MM.1S (cell line): ENCODE measurements around the gene SPATS1.

Source experiments
- DNase-seq: peaks from one replicate; pipeline ENCODE4 v3.0.0-alpha.2; 2015
- H2AFZ ChIP-seq: fragments of 300-600 bp; sonication (generic); 2 replicates; pipeline ENCODE4 v1.6.0; 2016; ENCODE audit warnings: antibody characterized with exemption, low read length
- H3F3A ChIP-seq: fragments of 300-600 bp; sonication (generic); 2 replicates; pipeline ENCODE4 v1.6.1; 2016; ENCODE audit warnings: mild to moderate bottlenecking, antibody characterized with exemption, low read length, moderate library complexity, mixed read lengths; ENCODE audit not compliant: insufficient read depth
- H3K27ac ChIP-seq: fragments of 300-600 bp; sonication (generic); 2 replicates; pipeline ENCODE4 v1.5.1; 2016; ENCODE audit warnings: mild to moderate bottlenecking, low read length
- H3K27me3 ChIP-seq: fragments of 300-600 bp; sonication (generic); replicated peaks from 2 replicates; pipeline ENCODE4 v1.6.0; 2016; ENCODE audit warnings: low read length; ENCODE audit not compliant: insufficient read depth
- H3K36me3 ChIP-seq: fragments of 300-600 bp; sonication (generic); replicated peaks from 2 replicates; pipeline ENCODE4 v1.6.1; 2016; ENCODE audit warnings: mild to moderate bottlenecking, low read length, mixed read lengths; ENCODE audit not compliant: insufficient read depth
- H3K4me1 ChIP-seq: fragments of 300-600 bp; sonication (generic); 2 replicates; pipeline ENCODE4 v1.6.1; 2016; ENCODE audit warnings: low read length, mixed read lengths
- H3K4me2 ChIP-seq: fragments of 300-600 bp; sonication (generic); 2 replicates; pipeline ENCODE4 v1.6.0; 2016; ENCODE audit warnings: low read depth, low read length
- H3K4me3 ChIP-seq: fragments of 300-600 bp; sonication (generic); 2 replicates; pipeline ENCODE4 v1.5.1; 2016; ENCODE audit warnings: low read length, mixed read lengths
- H3K79me2 ChIP-seq: fragments of 300-600 bp; sonication (generic); 2 replicates; pipeline ENCODE4 v1.6.1; 2016; ENCODE audit warnings: mixed run types, low read length, mixed read lengths
- H3K9ac ChIP-seq: fragments of 300-600 bp; sonication (generic); 2 replicates; pipeline ENCODE4 v1.6.1; 2016; ENCODE audit warnings: low read length, mixed read lengths
- H3K9me2 ChIP-seq: fragments of 300-600 bp; sonication (generic); replicated peaks from 2 replicates; pipeline ENCODE4 v1.6.1; 2016; ENCODE audit warnings: mild to moderate bottlenecking, low read length, mixed read lengths; ENCODE audit not compliant: insufficient read depth
- H3K9me3 ChIP-seq: fragments of 300-600 bp; sonication (generic); replicated peaks from 2 replicates; pipeline ENCODE4 v1.6.1; 2016; ENCODE audit warnings: mild to moderate bottlenecking, low read length, mixed read lengths; ENCODE audit not compliant: insufficient read depth
- H4K20me1 ChIP-seq: fragments of 300-600 bp; sonication (generic); 2 replicates; pipeline ENCODE4 v1.6.1; 2016; ENCODE audit warnings: mild to moderate bottlenecking, low read length, moderate library complexity, mixed read lengths; ENCODE audit not compliant: insufficient read depth
- EZH2 ChIP-seq: fragments of 300-600 bp; sonication (generic); optimal IDR thresholded peaks from 2 replicates; pipeline ENCODE3; 2017; ENCODE audit warnings: low read depth, mild to moderate bottlenecking, antibody characterized with exemption, low read length, mixed read lengths
- EZH2phosphoT487 ChIP-seq: fragments of 300-600 bp; sonication (generic); IDR thresholded peaks from 2 replicates; pipeline ENCODE4 v1.6.1; 2018; ENCODE audit warnings: antibody characterized with exemption, low read length
- TF ChIP-seq, protein P1 (sequence below): fragments of 300-600 bp; sonication (generic); IDR thresholded peaks from 2 replicates; pipeline ENCODE4 v1.5.1; 2016; ENCODE audit warnings: antibody characterized with exemption, low read length, mixed read lengths

SPATS1 gene

DNA sequence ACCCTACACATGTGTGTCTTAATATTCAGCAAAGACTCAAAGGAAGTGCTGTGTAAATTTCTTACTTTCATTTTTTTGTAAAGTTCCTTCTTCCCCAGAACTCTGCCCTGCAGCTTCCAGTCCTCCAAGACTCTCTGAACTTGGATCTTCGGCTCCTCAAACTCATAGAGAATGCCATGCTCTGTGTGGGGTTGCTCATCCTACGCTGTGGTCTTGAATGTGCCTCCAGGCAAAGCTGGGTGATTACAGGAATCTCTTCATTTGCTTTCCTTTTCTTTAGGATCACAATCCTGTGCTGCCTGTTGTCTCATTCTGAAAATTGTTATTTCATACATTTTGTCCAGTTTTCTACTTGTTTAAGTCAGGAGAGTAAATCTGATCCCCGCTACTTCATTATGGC is 30.6 kb downstream of the SPATS1 start:
- no peak overlapping the region for H3K4me3 ChIP-seq
- no peak overlapping the region for H3K27ac ChIP-seq
- no peaks in the 10 kb centered on the region for H3K79me2 ChIP-seq
- peaks cover 6% of the 10 kb centered on the region for H3K4me1 ChIP-seq
- peak overlapping the region; percentile 12 for H2AFZ ChIP-seq
- no peak for DNase-seq
- no peaks in the 10 kb centered on the region for H3K27me3 ChIP-seq
- no peaks in the 10 kb centered on the region for H3K9me3 ChIP-seq
- H3K9me2 ChIP-seq = no peaks in the 10 kb centered on the region
- no peaks in the 10 kb centered on the region for H3F3A ChIP-seq
- 0 out of 2 replicates have a peak overlapping the region, but pooled peaks have one; percentile 13 for H3K4me2 ChIP-seq
- no peaks in the 10 kb centered on the region for H4K20me1 ChIP-seq
- TF ChIP-seq, protein P1, sequence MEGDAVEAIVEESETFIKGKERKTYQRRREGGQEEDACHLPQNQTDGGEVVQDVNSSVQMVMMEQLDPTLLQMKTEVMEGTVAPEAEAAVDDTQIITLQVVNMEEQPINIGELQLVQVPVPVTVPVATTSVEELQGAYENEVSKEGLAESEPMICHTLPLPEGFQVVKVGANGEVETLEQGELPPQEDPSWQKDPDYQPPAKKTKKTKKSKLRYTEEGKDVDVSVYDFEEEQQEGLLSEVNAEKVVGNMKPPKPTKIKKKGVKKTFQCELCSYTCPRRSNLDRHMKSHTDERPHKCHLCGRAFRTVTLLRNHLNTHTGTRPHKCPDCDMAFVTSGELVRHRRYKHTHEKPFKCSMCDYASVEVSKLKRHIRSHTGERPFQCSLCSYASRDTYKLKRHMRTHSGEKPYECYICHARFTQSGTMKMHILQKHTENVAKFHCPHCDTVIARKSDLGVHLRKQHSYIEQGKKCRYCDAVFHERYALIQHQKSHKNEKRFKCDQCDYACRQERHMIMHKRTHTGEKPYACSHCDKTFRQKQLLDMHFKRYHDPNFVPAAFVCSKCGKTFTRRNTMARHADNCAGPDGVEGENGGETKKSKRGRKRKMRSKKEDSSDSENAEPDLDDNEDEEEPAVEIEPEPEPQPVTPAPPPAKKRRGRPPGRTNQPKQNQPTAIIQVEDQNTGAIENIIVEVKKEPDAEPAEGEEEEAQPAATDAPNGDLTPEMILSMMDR = no peak
- TF ChIP-seq EZH2 (no peak), EZH2phosphoT487 (no peak)
- H3K36me3 ChIP-seq = no peaks in the 10 kb centered on the region
- no peak overlapping the region for H3K9ac ChIP-seq

DNA sequence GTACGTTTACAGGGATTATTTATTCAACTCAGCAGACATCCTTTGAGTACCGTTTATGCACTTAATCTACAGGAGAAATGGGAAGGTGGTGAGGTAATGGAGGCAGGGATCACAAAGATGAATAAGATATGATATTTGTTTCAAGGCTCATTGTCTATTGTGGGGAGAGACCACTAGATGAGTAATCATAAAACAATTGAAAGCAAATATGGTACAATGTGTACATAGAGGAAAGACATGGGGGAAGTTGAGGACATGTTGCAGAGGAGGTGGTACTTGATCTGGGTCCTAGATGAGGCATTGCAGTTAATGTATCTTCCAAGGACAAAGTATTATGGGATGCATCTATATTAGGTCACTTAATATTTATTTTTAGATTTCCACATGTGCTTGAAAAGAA is 31.3 kb downstream of the SPATS1 start:
- Histone ChIP-seq H3K79me2 (no peaks in the 10 kb centered on the region), H2AFZ (no peak overlapping the region), H3K36me3 (no peaks in the 10 kb centered on the region), H3K9ac (no peak overlapping the region), H3K4me3 (no peak overlapping the region), H3K9me3 (no peaks in the 10 kb centered on the region), H4K20me1 (no peaks in the 10 kb centered on the region), H3K27me3 (no peaks in the 10 kb centered on the region), H3K4me1 (peaks cover 6% of the 10 kb centered on the region), H3K4me2 (no peak overlapping the region), H3K27ac (no peak overlapping the region), H3F3A (no peaks in the 10 kb centered on the region), H3K9me2 (no peaks in the 10 kb centered on the region)
- TF ChIP-seq, protein P1 = no peak
- TF ChIP-seq EZH2phosphoT487 (no peak), EZH2 (no peak)
- DNase-seq = no peak

DNA sequence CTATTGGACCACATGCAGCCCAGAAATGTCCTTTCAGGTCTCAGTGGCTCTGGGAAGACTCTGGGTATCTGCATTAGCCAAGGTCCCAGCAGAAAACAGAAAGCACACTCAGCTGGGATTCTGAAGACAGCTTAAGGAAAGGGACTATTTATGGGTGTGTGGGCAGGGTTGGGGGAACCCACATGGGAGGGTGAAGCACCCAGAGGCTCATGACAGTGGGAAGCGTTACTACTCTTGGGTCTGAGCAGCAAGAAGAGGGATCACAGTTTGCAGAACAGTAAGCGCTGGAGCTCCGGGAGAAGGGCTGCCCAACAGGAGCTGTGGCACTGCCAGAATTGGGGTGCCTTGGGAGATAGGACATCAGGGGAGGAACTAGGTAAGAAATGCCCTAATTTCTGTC is 32.6 kb downstream of the SPATS1 start:
- Histone ChIP-seq H3K4me2 (no peak overlapping the region), H3K9me2 (no peaks in the 10 kb centered on the region), H3K79me2 (no peaks in the 10 kb centered on the region), H2AFZ (no peak overlapping the region), H3K9ac (no peak overlapping the region), H3K4me3 (no peak overlapping the region), H3K9me3 (no peaks in the 10 kb centered on the region), H3K36me3 (no peaks in the 10 kb centered on the region), H3K27ac (no peak overlapping the region), H3K4me1 (peaks cover 6% of the 10 kb centered on the region), H3F3A (no peaks in the 10 kb centered on the region), H4K20me1 (no peaks in the 10 kb centered on the region), H3K27me3 (no peaks in the 10 kb centered on the region)
- no peak for DNase-seq
- no peak for TF ChIP-seq EZH2phosphoT487
- no peak for TF ChIP-seq EZH2
- TF ChIP-seq, protein P1 = no peak

DNA sequence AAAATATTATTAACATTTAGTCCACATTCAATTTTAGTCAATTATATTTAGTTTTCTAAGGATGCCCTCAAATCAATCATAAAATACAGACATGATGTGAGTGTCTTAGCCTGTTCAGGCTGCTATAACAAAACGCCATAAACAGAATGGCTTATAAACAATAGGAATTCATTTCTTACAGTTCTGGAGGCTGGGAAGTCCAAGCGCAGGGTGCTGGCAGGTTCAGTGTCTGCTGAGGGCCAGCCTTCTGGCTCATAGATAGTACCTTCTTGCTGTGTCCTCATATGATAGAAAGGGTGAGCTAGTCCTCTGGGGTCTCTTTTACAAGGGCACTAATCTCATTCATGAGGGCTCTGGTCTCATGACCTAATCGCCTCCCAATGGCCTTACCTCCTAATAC is 35.0 kb downstream of the SPATS1 start:
- no peaks in the 10 kb centered on the region for H4K20me1 ChIP-seq
- H2AFZ ChIP-seq = no peak overlapping the region
- no peak for DNase-seq
- no peak overlapping the region for H3K9ac ChIP-seq
- no peaks in the 10 kb centered on the region for H3K27me3 ChIP-seq
- H3K9me2 ChIP-seq = no peaks in the 10 kb centered on the region
- H3F3A ChIP-seq = no peaks in the 10 kb centered on the region
- TF ChIP-seq EZH2phosphoT487 (no peak), EZH2 (no peak)
- TF ChIP-seq, protein P1 = no peak
- H3K36me3 ChIP-seq = no peaks in the 10 kb centered on the region
- peaks cover 6% of the 10 kb centered on the region for H3K4me1 ChIP-seq
- H3K4me3 ChIP-seq = no peak overlapping the region
- no peaks in the 10 kb centered on the region for H3K79me2 ChIP-seq
- H3K4me2 ChIP-seq = no peak overlapping the region
- no peak overlapping the region for H3K27ac ChIP-seq
- no peaks in the 10 kb centered on the region for H3K9me3 ChIP-seq
